ENCODE data around the gene LHX2.

- TF ChIP-seq ZNF830 (CRISPR knock-in tag; IDR thresholded peaks at IDR 0.05) (no peak), NR2C2 (CRISPR knock-in tag; IDR thresholded peaks at IDR 0.05) (no peak), NR2C2 (tag; IDR thresholded peaks at IDR 0.05) (no peak), CTCF (IDR thresholded peaks at IDR 0.05 in 2 of 3, conservative IDR thresholded peaks at IDR 0.05 in 1 of 3; ENCODE audit: insufficient read depth in 2 of 3, low read depth in 1 of 3, low read length in 3 of 3) (no peak), POLR2G (IDR thresholded peaks at IDR 0.05; ENCODE audit: low read depth, low read length) (no peak), MTA3 (IDR thresholded peaks at IDR 0.05; ENCODE audit: borderline replicate concordance) (no peak), ZNF76 (CRISPR knock-in tag; IDR thresholded peaks at IDR 0.05; ENCODE audit: borderline replicate concordance) (no peak), SMC3 (conservative IDR thresholded peaks at IDR 0.05; ENCODE audit: insufficient read depth, low read depth, low read length) (no peak), RAD21 (CRISPR knock-in tag; conservative IDR thresholded peaks at IDR 0.05 in 1 of 2, IDR thresholded peaks at IDR 0.05 in 1 of 2) (no peak), ZNF253 (CRISPR knock-in tag; conservative IDR thresholded peaks at IDR 0.05) (no peak), TAF1 (IDR thresholded peaks at IDR 0.05; ENCODE audit: control insufficient read depth, extremely low read depth, insufficient read depth, low read length, severe bottlenecking) (no peak)
- TF ChIP-seq, protein P1, sequence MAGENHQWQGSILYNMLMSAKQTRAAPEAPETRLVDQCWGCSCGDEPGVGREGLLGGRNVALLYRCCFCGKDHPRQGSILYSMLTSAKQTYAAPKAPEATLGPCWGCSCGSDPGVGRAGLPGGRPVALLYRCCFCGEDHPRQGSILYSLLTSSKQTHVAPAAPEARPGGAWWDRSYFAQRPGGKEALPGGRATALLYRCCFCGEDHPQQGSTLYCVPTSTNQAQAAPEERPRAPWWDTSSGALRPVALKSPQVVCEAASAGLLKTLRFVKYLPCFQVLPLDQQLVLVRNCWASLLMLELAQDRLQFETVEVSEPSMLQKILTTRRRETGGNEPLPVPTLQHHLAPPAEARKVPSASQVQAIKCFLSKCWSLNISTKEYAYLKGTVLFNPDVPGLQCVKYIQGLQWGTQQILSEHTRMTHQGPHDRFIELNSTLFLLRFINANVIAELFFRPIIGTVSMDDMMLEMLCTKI (IDR thresholded peaks at IDR 0.05; ENCODE audit: partially characterized antibody): no peak
- TF ChIP-seq, protein P2, sequence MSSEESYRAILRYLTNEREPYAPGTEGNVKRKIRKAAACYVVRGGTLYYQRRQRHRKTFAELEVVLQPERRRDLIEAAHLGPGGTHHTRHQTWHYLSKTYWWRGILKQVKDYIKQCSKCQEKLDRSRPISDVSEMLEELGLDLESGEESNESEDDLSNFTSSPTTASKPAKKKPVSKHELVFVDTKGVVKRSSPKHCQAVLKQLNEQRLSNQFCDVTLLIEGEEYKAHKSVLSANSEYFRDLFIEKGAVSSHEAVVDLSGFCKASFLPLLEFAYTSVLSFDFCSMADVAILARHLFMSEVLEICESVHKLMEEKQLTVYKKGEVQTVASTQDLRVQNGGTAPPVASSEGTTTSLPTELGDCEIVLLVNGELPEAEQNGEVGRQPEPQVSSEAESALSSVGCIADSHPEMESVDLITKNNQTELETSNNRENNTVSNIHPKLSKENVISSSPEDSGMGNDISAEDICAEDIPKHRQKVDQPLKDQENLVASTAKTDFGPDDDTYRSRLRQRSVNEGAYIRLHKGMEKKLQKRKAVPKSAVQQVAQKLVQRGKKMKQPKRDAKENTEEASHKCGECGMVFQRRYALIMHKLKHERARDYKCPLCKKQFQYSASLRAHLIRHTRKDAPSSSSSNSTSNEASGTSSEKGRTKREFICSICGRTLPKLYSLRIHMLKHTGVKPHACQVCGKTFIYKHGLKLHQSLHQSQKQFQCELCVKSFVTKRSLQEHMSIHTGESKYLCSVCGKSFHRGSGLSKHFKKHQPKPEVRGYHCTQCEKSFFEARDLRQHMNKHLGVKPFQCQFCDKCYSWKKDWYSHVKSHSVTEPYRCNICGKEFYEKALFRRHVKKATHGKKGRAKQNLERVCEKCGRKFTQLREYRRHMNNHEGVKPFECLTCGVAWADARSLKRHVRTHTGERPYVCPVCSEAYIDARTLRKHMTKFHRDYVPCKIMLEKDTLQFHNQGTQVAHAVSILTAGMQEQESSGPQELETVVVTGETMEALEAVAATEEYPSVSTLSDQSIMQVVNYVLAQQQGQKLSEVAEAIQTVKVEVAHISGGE (CRISPR knock-in tag; IDR thresholded peaks at IDR 0.05): no peak
These were observed 37.9 kb upstream of the LHX2 start for GRCh38 chr9:123973590-123974223.
